GM06990 (cell line): ENCODE results near the gene GRPEL2.

ENCODE experiments used
- DNase-seq: peaks from one replicate; pipeline ENCODE4 v3.0.0-alpha.2; 2011; ENCODE audit not compliant: insufficient read length; ENCODE audit errors: extremely low read depth
- H3K27me3 ChIP-seq: replicated peaks from 2 replicates; pipeline ENCODE4 v1.6.0; 2011; ENCODE audit warnings: low read length; ENCODE audit not compliant: control insufficient read depth, insufficient read depth
- H3K36me3 ChIP-seq: 2 replicates; pipeline ENCODE4 v1.5.1; 2011; ENCODE audit warnings: low read length; ENCODE audit not compliant: control insufficient read depth, insufficient read depth
- H3K4me3 ChIP-seq: replicated peaks from 2 replicates; pipeline ENCODE4 v1.5.1; 2011; ENCODE audit warnings: low read depth, mild to moderate bottlenecking, control low read depth, low read length
- CTCF ChIP-seq: IDR thresholded peaks from 2 replicates; pipeline ENCODE4 v1.5.1; 2011; ENCODE audit warnings: low read length, control low read depth, mild to moderate bottlenecking, inconsistent platforms; ENCODE audit not compliant: insufficient read depth, poor library complexity, severe bottlenecking

GRPEL2 gene

DNA sequence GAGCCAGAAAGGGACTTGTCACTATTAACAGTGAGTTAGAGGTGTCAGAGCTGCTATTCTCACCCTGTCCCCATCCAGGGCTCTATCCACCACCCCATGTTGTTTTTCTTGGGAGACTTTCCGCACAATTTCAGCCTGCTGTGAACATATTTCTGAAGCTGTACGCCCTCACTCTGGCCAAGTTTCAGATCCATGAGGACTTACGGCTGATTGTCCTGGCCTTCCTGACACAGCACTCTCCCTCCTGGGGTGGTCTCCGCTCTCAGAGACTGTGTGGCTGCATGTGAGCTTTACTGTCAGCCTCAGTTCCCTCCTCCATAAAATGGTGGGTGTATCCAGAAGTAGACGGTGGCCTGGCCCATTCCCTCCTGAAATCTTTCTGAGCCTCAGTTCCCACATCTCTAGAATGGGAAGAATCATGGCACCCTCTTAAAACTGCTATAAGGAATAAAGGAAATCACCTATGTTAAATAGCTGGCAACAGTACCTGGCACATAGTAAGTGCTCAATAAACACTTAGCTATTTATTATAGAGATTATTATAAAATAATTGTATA, 34.6 kb downstream of the GRPEL2 start:
- Histone ChIP-seq H3K4me3 (no peak overlapping the region), H3K36me3 (no peaks in the 10 kb centered on the region), H3K27me3 (no peaks in the 10 kb centered on the region; the same call in 1 of the 2 replicates)
- no peak for TF ChIP-seq CTCF
- no peak for DNase-seq

- H3K4me3 ChIP-seq: no peak overlapping the region
- no peak for DNase-seq
- no peak for TF ChIP-seq CTCF
Measured at GRCh38 chr5:149380466-149381121, 35.3 kb downstream of the GRPEL2 start.

DNA sequence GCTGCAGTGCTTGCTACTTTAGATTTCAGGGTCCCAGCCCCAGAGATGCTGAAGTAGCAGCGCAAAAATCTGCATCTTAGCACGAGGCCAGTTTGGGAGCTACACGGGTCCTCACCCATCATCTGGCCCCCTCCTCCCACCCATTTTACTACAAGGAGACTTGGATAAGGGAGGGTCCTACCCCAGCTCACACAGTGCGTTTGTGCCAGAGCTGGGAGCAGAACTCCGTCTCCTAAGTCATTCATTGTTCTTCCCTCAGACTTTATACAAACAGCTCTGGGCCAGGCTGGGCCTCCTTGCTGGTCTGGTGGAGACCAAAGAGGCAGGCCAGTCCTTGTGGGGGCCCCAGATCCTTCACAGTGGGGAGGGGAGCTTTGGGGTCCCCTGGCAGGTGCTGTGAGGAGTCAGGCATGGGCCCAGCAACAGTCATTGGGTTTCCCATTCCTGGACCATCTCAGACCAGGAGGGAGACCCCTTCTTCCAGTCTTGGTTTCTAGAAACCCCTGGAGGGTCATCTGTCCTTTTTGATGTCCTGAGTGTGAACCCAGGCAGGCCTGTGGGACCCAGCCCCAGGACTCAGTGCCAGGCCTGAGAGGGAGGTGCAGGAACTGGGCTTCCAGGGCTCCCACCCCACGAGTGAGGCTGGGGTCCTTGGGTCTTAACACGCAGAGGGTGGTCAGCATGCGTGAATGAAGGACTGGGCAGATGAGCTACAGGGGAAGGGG, 36.1 kb downstream of the GRPEL2 start:
- no peak for TF ChIP-seq CTCF
- Histone ChIP-seq H3K4me3 (no peak overlapping the region), H3K36me3 (no peaks in the 10 kb centered on the region), H3K27me3 (no peaks in the 10 kb centered on the region; the same call in 1 of the 2 replicates)
- no peak for DNase-seq

More at GRCh38 chr5:149380466-149381121, 35.3 kb downstream of the GRPEL2 start:
- Histone ChIP-seq H3K27me3 (no peaks in the 10 kb centered on the region; the same call in 1 of the 2 replicates), H3K36me3 (no peaks in the 10 kb centered on the region)

- peak; percentile 93 for TF ChIP-seq CTCF
- no peaks in the 10 kb centered on the region for H3K36me3 ChIP-seq
- DNase-seq: peak; percentile 41
- no peaks in the 10 kb centered on the region; the same call in 1 of the 2 replicates for H3K27me3 ChIP-seq
- no peak overlapping the region for H3K4me3 ChIP-seq
Measured at GRCh38 chr5:149381986-149382338, 36.7 kb downstream of the GRPEL2 start.

DNA sequence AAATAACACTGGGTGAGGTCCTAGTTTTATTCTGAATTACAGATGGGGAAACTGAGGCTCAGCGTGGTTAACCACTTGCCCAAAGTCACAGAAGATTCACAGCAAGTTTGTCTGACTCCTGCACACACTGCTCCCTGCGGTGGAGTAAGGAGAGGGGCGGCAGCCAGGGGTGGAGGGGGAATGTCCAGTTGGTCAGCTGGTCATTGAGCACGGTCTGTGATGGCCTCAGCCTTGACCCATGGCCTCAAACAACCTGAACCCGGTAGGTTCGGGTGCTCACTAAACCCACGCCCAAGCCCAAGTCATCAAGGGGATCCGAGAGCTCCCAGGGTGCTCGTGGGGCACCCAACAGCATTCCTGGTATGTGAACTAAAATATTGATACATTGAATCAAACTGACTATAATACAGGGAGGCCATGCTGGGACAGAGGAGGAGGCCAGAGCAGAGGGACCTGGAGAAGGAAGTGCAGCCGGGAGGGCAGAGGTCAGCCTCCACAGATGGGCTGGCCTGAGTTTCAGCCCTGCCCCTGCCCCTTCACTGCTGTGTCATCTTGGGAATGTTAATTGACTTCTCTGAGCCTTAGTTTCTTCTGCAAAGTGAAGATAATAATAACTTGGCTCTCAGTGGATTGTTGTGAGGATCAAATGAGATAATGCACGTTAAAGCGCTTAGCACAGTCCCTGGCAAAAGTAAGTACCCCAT, 37.4 kb downstream of the GRPEL2 start:
- H3K36me3 ChIP-seq: no peaks in the 10 kb centered on the region
- DNase-seq: no peak
- H3K27me3 ChIP-seq: no peaks in the 10 kb centered on the region; the same call in 1 of the 2 replicates
- H3K4me3 ChIP-seq: no peak overlapping the region
- no peak for TF ChIP-seq CTCF
